Cardiac septum (tissue), 1 donor: ENCODE data around the gene RGMA. TPM values are rescaled to one million over a fixed set of nuclear protein-coding genes. Genes with fewer than 3 reads are reported as not detected.
"Not testable (repeated sequence)": the region's sequence is repeated elsewhere in the genome, so short reads cannot be mapped to it uniquely, and the experiment has no call there.

ENCODE experiments used
- DNase-seq: peaks from one replicate; pipeline ENCODE4 v3.0.0-alpha.2; 2020; ENCODE audit warnings: low spot score
- intact Hi-C: fragments of 100-400 bp; cut with DNase I; formaldehyde crosslinking; loops from one replicate; pipeline ENCODE4 v1.14.0; 2022
- total RNA-seq: library from RNA; stranded (reverse); fragmentation: NEBNext Ultra II Directional; extraction: Animal tissue kit (Norgen Biotek cat#: 25700); gene quantifications from one replicate; pipeline ENCODE4 v1.2.1, GENCODE V29; 2021
- donor health status: DM: no; HTN: no; CAD: no.

RGMA gene
- total RNA-seq, 1 donor from 2014 or later, result 16.5 TPM

DNA sequence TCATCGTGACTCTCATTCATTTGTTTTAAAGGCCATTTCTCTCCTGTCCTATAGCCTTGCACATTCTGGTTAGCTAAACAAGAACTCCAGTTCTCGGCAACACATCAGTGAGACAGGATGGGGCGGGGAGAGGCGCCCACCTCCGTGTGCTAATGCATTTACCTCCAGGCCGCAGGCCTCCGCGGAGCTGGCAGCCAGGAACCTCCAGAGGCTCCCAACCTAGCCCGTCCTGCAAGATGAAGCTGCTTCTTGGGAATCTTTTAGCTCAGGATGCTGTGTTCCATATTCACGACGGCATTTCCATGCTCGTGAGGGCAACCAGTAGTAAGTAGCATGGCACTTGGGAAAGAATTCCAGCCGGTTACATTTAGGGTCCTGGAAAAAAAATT is 47.9 kb downstream of the RGMA start:
- intact Hi-C loops, result loop anchor here (10.0 kb wide), 1 partner anchor 244 kb away; no protein-coding TSS in a partner anchor
- DNase-seq, result no peak

DNA sequence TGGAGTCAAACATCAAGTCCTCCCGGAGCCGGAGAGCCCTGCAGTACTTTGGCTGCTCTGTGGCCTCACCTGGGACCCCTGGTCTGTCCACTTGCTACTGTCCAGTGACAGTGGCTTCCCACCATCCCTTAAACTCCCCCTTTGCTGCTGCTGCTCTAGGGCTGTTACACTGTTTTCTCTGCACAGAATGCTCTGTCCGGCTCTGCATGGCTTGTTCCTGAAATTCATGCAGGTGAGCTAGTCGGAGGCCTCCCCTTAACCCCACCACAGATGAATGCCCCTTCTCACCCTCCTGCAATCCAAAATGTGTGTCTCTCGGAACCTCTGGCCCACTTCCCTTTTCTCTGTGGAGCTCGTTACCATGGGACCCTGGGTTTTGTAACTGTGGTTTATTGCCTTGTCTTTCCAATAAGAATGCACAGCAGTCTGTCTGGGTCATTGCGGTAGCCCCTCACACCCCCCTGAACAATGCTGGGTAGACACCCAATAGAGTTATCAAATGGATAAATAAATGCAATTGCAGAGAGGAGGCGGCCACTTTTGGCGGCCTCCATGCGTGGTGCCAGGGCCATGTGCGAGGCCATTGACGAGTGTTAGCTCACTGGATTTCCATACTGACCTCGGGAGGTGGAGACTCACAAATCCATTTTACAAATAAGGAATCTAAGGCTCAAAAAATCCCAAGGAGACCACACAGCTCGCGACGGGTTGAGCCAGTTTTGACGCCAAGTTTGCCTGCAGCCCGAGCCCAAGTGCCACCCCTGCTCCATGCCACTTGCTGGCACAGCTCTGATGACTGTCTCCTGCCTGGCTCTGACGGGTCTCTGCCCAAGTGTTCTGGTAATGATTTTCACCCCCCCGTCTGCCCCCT is 48.5 kb downstream of the RGMA start:
- intact Hi-C loops, result loop anchor here (10.0 kb wide), 1 partner anchor 244 kb away; no protein-coding TSS in a partner anchor
- peak; percentile 53 for DNase-seq

DNA sequence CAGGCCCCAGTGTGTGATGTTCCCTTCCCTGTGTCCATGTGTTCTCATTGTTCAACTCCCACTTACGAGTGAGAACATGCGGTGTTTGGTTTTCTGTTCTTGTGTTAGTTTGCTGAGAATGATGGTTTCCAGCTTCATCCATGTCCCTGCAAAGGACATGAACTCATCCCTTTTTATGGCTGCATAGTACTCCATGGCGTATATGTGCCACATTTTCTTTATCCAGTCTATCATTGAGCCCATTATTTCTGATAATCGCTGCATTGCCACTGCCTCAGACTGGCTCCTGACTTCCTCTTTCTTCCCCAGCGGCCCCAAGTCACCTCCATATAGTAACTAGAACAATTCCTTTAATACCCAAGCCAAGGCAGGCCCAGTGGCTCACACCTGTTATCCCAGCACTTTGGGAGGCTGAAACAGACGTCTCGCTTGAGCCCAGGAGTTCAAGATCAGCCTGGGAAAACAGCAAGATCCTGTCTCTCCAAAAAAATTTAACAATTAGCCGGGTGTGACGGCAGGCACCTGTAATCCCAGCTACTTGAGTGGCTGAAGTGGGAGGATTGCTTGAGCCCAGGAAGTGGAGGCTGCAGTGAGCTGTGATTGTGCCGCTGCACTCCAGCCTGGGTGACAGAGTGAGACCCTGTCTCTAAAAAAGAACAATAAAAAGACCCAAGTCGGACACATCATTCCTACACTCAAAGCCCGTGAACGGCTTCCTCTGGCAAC is 49.3 kb downstream of the RGMA start:
- peak; percentile 35 for DNase-seq

DNA sequence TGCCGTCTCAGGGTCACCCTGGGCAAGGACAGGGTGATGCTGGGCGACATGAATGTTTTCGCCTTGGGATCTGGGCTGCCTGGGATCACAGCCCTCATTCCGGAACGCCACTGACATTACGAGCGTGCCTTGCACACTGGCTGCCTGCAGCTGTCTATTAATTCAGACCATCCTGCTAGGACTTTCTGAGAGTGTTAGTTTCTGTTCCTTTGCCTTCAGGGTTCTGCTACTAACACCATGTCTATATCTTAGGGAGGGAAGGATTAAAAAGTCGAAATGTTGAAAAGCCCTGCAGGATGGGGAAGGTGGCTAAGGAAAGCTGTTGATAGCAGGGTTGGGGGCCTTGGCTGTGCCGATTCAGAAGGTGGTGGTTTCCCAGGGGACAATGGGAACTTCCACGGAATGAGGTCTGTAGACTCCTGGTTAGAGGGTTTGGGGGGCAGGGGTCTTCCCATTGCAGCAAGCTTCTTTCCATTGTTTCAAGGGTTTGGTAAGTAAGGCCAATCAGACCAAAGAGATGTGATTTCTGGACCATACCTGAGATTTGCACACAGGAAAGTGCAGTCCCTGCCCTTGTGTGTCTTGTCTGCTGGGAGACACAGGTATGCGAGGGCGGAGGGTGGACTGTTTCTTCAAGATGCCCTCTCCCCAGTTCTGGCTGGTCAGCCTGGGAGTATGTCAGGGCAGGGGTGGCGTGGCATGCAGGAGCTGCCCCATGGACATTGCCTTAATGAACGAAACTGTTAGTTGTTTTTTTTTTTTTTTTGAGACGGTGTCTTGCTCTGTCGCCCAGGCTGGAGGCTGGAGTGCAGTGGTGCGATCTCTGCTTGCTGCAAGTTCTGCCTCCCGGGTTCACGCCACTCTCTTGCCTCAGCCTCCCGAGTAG is 50.9 kb downstream of the RGMA start:
- peak; percentile 24 for DNase-seq
- intact Hi-C loops, result loop anchor here (2.0 to 5.0 kb wide), 3 partner anchors 574 to 1081 kb away; no protein-coding TSS in a partner anchor

More for the DNA sequence above, 49.3 kb downstream of the RGMA start:
- intact Hi-C loops, result loop anchor here (5.0 to 10.0 kb wide), 3 partner anchors 245 to 943 kb away; no protein-coding TSS in a partner anchor

DNA sequence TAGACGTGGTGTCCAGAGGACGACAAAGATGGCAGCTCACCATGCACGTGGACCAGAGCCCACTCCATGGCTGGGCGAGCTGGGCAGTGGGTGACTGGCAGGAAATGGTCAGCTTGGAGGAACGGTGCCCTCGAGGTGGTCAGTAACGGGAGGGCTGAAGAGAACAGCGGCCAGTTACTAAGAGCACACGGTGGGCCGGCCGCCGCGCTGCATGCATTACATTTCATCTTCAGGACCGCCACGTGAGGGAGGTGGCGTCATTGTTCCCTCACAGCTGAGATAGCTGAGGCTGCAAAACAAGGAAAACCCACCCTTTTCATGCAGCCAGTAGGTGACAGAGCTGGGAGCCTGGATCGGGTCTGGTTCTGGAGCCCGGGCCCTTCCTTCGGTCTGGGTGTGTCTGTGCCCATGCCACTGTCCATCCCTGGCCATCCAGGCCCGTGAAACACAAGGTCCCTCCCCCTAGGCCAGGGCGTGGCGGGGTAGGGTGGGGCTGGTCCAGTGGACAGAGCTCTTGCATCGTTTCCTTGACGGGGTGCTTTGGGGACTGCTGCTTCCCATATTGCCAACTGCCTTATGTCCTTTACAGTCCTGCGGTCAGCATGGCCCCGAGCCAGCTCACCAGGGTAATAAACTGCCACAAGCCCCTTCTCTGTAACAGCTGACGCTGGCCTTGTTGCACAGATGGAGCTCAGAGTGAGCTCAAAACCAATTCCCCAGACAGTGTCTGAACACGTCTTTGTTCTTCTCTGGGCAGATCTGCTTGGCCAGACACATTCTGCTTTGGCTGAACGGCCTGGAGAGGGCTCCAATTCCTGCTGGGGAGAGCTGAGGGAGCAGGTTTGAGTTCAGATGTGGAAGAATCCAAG is 51.8 kb downstream of the RGMA start:
- peak; percentile 77 for DNase-seq
- intact Hi-C loops, result loop anchor here (2.0 to 5.0 kb wide), 3 partner anchors 575 to 1082 kb away; no protein-coding TSS in a partner anchor

DNA sequence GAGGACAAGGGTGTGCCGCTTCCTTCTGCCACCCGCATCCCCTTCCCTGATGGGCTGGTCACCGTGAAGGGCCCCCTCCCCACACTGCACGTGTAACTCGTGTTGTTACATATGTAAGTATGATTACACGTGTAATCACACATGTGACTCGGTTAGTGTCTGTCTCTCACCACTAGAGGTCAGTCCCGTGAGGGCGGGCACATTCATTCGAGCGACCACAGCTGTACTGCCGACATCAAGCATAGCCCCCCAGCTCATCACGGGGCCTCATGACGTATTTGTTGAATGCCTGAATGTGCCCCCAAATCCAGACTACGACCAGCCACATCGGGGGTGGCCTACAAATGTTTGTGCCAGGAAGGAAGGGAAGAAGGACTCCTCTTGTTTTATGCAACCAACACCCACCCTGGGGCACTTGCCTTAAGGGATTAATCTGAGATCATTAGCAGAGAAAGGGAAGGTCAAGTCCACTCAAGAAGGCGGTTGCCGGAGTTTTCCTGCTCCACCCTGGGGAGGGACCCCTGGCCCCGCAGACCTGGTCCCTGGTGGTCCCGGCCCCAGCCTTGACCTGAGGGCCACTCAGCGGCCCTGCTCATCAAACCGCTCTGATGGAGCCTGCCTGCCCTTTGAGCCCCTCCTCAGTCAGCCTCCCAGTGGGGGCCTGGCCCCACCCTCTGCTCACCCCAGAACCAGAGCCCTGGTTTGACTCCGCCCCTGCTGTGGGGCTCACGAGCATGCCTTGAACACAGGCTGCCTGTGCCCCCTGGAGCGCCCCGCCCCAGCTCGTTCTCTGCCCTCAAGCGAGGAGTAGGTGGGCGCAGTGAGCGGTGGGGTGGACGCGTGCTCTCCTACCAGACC is 52.8 kb downstream of the RGMA start:
- peak; percentile 75 for DNase-seq
- intact Hi-C loops, result loop anchor here (2.0 to 5.0 kb wide), 3 partner anchors 576 to 1083 kb away; no protein-coding TSS in a partner anchor

DNA sequence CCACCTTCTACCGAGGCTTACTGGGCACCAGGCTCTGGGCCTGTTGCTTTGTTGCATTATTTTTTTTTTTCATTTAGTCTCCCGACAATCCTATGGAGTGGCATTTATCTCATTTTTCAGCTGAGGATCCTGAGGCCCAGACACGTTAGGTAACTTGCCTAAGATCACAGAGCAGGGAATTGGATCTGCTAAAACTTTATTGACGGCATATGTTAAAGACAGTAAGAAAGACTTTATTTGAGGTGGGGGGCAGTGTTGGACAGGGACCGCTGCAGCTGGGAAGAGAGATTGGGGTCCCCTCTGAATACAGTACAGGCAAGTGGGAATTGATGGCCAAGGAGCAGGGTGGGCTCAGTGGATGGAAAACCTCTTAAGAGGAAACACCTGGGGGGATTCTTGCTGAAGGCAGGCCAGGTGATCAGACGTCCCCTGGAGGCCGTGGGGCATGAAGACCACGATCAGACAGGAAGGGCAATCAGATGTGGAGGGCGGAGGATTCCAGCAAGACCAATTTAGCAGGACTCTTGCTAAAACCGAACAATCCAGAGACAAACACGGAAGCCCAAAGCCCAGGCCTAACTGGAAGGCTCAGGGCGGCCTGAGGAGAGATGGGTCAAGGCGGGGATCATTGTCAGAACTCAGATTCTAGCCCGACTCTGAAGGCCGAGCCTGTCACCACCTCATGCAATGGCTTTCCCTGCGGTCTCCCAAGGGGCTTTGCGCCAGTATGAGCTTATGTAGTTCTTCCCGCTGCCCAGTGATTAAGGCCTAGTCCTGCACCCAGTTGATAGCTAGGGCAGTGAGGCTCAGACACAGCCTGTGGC is 53.7 kb downstream of the RGMA start:
- intact Hi-C loops, result loop anchor here (5.0 kb wide), 2 partner anchors 577 to 947 kb away; no protein-coding TSS in a partner anchor
- peak; percentile 3 for DNase-seq

DNA sequence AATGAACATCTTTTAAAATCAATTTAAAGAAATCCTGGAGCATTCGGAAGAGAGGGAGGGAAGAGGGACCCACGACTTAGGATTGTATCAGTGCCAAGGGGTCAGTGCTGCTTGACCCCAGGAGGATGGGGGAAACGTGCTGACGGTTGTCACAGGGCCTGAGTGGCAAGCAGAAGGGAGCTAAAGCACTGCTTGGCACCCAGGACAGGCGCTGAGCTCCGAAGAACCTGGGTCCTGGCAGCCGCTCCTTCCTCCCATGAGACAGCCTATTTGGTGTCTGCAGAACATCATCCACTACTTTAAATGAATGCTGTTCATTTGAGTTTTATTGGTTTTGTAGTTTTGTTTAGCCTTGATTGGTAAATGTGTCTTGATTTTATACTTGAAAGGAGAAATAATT is 54.5 kb downstream of the RGMA start:
- intact Hi-C loops, result no loop called here
- DNase-seq, result peak; percentile 65

DNA sequence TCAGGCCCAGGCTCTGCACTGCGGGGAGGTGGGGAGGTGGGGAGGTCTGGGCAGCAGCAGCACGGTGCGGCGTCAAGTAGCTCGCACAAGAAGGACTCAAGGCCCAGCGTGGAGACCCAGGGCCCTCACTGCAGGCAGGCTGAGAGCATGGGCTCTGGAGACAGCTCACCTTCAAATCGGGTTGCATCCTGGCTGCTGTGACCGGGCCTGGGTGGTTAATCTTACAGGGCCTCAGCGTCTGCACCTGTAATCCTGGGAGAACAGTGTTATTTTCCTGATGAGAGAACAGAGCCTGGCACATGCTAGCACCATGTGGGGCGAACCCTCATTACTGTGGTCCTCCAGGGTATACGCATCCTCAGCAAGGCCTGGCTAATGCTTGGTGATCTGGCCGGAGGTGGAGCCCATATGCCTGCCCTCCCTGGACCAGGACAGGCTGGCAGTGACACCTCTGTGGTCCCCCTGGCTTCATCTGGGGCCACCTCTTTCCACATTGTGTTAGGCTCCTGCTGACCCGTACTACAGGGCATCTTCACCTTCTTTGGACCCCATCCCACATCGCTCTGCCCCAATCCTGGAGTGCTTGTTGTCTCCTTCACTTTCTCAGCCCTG is 55.5 kb downstream of the RGMA start:
- intact Hi-C loops, result no loop called here
- peak; percentile 38 for DNase-seq

DNA sequence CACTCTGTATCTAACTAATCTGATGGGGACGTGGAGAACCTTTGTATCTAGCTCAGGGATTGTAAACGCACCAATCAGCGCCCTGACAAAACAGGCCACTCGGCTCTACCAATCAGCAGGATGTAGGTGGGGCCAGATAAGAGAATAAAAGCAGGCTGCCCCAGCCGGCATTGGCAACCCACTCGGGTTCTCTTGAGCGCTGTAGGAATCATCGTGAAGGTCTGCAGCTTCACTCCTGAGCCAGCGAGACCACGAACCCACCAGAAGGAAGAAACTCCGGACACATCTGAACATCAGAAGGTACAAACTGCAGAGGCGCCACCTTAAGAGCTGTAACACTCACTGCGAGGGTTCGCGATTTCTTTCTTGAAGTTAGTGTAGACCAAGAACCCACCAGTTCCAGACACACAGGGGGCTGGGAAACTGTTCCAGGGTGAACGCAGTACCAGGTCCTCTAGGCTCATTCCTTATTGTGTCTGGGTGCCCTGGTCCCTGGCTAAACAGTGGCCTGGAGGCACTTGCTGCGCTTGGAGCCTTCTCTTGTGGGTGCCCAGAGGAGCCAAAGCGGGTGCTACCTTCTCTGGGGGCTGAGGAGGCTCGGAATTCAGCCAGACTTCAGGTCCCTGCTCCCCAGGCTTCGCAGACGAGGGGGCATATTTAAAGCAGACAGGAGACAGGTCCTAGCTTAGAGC is 56.4 kb downstream of the RGMA start:
- DNase-seq, result peak; percentile 57
- intact Hi-C loops, result not testable (repeated sequence)

DNA sequence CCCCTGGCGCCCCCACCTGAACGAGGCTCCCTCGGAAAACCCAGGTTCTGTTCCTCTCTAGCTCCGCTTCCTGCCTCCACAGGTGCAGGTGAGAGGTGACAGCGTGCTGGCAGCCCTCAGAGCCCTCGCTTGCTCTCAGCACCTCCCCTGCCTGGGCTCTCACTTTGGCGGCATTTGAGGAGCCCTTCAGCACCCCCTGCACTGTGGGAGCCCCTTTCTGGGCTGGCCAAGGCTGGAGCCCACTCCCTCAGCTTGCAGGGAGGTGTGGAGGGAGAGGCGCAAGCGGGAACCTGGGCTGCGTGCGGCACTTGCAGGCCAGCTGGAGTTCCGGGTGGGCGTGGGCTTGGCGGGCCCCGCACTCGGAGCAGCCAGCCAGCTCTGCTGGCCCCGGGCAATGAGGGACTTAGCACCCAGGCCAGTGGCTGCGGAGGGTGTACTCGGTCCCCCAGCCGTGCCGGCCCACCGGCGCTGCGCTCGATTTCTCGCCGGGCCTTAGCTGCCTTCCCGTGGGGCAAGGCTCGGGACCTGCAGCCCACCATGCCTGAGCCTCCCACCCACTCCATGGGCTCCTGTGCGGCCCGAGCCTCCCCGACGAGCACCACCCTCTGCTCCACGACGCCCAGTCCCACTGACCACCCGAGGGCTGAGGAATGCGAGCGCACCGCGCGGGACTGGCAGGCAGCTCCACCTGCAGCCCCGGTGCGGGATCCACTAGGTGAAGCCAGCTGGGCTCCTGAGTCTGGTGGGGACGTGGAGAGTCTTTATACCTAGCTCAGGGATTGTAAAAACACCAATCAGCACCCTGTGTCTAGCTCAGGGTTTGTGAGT is 57.2 kb downstream of the RGMA start:
- intact Hi-C loops, result loop anchor here (2.0 kb wide), 2 partner anchors 57 to 1089 kb away; partner anchors contain the start of gene RGMA

DNA sequence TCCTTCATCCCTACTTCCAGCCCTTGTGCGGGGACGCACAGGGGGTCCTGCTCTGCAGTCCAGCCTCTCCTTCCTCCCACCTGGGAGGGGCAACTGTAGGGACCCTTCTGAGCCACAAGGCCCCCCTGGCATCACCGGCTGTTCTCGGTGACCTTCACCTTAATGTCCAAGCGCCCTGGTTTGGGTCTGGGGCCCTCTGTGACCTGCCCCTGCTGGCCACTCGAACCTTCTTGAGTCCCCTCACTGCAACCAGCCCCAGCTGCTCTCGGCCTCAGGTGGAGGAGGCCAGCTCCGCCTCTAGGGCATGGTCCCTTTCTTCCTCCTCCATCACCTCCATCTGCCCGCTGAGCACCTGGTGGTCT is 57.9 kb downstream of the RGMA start:
- DNase-seq, result no peak
- intact Hi-C loops, result loop anchor here (2.0 kb wide), 2 partner anchors 58 to 1090 kb away; partner anchors contain the start of gene RGMA

More for the DNA sequence above, 57.2 kb downstream of the RGMA start:
- DNase-seq, result not testable (repeated sequence)

DNA sequence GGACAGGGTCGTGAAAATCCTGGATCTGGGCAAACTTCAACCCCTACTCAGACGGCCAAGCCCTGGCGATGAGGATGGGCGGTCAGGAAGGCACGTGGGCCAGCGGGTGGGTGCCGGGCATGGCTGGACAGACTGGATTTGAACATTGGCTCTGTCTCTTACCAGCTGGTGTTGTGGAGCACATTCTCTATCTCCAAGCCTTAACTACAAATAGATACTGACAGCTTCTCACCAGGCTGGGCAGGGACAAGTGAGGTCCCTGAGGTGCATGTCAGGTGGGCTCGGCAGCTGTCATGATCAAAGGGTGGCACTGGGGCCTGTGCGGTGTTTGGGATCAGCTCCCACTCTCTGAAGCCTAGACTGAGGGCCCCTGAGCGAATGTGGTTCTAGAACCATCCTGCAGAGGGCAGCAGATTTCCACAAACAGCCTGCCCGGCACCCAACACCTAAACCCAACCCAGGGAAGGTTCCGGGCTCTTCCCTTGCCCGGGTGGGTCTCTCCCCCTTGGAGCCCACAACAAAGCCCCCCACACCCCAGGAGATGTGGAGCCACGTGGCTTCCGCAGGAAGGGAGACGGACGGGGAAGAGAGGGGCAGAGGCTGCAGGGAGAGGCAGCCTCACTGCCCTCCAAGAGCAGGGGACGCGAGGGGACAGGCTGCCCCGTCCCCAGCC is 58.4 kb downstream of the RGMA start:
- intact Hi-C loops, result loop anchor here (2.0 kb wide), 2 partner anchors 58 to 1090 kb away; partner anchors contain the start of gene RGMA
- DNase-seq, result peak; percentile 88
